ENCODE data around the gene NDRG3. TPM values are rescaled to one million over a fixed set of nuclear protein-coding genes. Genes with fewer than 3 reads are reported as not detected.

NDRG3 gene
- total RNA-seq, 1 experiment from 2014 or later = 23.6 TPM

DNA sequence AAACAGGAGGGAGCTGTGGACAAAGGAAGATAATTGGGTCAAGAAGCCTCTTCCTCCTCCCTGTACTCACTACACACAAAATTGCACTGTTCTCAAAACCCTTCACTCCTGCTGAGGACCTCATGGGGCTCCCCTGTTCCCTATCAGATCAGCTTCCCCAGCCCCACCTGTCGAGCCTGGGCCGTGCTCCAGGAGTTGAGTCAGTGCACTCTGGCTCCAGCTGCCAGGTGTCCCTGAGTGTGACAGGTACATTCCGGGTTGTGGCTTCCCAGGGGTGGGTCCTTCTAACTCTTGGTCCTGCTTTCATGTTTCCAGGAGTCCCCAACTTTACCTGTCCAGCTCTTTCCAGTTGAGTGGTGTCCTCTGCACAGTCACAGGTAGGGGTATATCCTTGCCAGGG, 131.9 kb downstream of the NDRG3 start:
- Histone ChIP-seq H3K14ac (ENCODE audit: insufficient read depth, low read length) (no peak overlapping the region), H3K4ac (ENCODE audit: low read depth, low read length) (no peak overlapping the region), H3K9me3 (ENCODE audit: control insufficient read depth, low read depth, low read length) (no peaks in the 10 kb centered on the region), H2BK120ac (ENCODE audit: low read depth, low read length, poor library complexity, severe bottlenecking) (no peak overlapping the region), H3T11ph (ENCODE audit: low read length) (no peak overlapping the region), H3K79me2 (ENCODE audit: insufficient read depth, low read length) (no peaks in the 10 kb centered on the region), H4K20me1 (ENCODE audit: control insufficient read depth, insufficient read depth, insufficient read length) (no peaks in the 10 kb centered on the region), H2AK5ac (ENCODE audit: insufficient read length, low read length) (no peak overlapping the region), H2BK20ac (ENCODE audit: low read depth, low read length, poor library complexity, severe bottlenecking) (no peak overlapping the region), H3K23ac (ENCODE audit: insufficient read length, low read depth, low read length) (no peak overlapping the region), H3K9ac (ENCODE audit: extremely low read depth, insufficient read length, low read length) (no peak overlapping the region), H4K5ac (ENCODE audit: insufficient read length, low read depth, low read length) (no peak overlapping the region), H2AFZ (ENCODE audit: low read length) (no peak overlapping the region), H3K18ac (ENCODE audit: insufficient read length, low read depth, low read length) (no peak overlapping the region), H3K23me2 (ENCODE audit: insufficient read length, low read depth, low read length, poor library complexity, severe bottlenecking) (no peaks in the 10 kb centered on the region), H3K56ac (ENCODE audit: insufficient read length, low read depth, low read length) (no peak overlapping the region), H2BK12ac (ENCODE audit: insufficient read length, low read depth, low read length) (no peak overlapping the region), H3K27ac (ENCODE audit: insufficient read length, low read depth, low read length) (no peak overlapping the region), H4K91ac (ENCODE audit: insufficient read length, low read depth, low read length) (no peak overlapping the region), H2BK15ac (ENCODE audit: low read depth, low read length) (no peak overlapping the region), H3K4me2 (ENCODE audit: insufficient read depth, insufficient read length, low read length) (no peak overlapping the region), H3K27me3 (ENCODE audit: insufficient read depth, low read length) (no peaks in the 10 kb centered on the region), H2BK5ac (ENCODE audit: insufficient read length, low read length) (no peak overlapping the region), H3K79me1 (ENCODE audit: insufficient read depth, low read depth, low read length, poor library complexity, severe bottlenecking) (no peaks in the 10 kb centered on the region), H3K4me1 (ENCODE audit: insufficient read depth, low read length) (no peaks in the 10 kb centered on the region), H4K8ac (replicated peaks; ENCODE audit: insufficient read length, low read depth, low read length) (no peak overlapping the region)
- H3K4me1 Mint-ChIP-seq = no peaks in the 10 kb centered on the region
- no peaks in the 10 kb centered on the region for H3K27me3 Mint-ChIP-seq (ENCODE audit: low read depth)
- H3K9me3 Mint-ChIP-seq = no peaks in the 10 kb centered on the region
- WGBS (ENCODE audit: extremely low coverage, insufficient read length, low lambda C conversion rate) = no CpG with 5 or more reads among the region's 3 CpGs
- no peak overlapping the region for H3K4me3 Mint-ChIP-seq
- H3K36me3 Mint-ChIP-seq (ENCODE audit: insufficient read depth in 1 of 3, low read depth in 3 of 3) = peaks cover 20 to 58% (median 49%) of the 10 kb centered on the region in 3 experiments; a peak in 6 of 7 replicates
- no peak for DNase-seq
- H3K27ac Mint-ChIP-seq = no peak overlapping the region; a peak in 2 of 7 replicates
- TF ChIP-seq, protein P1, sequence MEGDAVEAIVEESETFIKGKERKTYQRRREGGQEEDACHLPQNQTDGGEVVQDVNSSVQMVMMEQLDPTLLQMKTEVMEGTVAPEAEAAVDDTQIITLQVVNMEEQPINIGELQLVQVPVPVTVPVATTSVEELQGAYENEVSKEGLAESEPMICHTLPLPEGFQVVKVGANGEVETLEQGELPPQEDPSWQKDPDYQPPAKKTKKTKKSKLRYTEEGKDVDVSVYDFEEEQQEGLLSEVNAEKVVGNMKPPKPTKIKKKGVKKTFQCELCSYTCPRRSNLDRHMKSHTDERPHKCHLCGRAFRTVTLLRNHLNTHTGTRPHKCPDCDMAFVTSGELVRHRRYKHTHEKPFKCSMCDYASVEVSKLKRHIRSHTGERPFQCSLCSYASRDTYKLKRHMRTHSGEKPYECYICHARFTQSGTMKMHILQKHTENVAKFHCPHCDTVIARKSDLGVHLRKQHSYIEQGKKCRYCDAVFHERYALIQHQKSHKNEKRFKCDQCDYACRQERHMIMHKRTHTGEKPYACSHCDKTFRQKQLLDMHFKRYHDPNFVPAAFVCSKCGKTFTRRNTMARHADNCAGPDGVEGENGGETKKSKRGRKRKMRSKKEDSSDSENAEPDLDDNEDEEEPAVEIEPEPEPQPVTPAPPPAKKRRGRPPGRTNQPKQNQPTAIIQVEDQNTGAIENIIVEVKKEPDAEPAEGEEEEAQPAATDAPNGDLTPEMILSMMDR (conservative IDR thresholded peaks at IDR 0.05) = no peak
